Right lobe of liver (tissue), 6 donors: ENCODE measurements around the gene FSTL4. TPM values are rescaled to one million over a fixed set of nuclear protein-coding genes. Genes with fewer than 3 reads are reported as not detected.

Experiments
- ATAC-seq, 4 donors: fragments of 200-7000 bp; cut with Tn5 transposase; one replicate each; pipeline ENCODE4 v1.9.1; 2020; ENCODE audit warnings: mild to moderate bottlenecking in 4 of 4, moderate library complexity in 4 of 4
- DNase-seq, 3 donors: peaks; one replicate each; pipeline ENCODE4 v3.0.0-alpha.2; 2020
- H3K27ac ChIP-seq, 3 donors: fragments of 200-600 bp; one replicate each; pipeline ENCODE4 v1.8.0; 2022
- H3K27me3 ChIP-seq, 2 donors: fragments of 200-600 bp; one replicate each; pipeline ENCODE4 v1.8.0; 2022
- H3K36me3 ChIP-seq, 4 donors: fragments of 200-600 bp; sonication (generic) in 1 of 4; one replicate each; pipeline versions ENCODE4 v1.5.1 to v1.8.0; 2017 to 2022; ENCODE audit warnings: control low read depth in 1 of 4
- H3K4me1 ChIP-seq, 4 donors: fragments of 200-600 bp; sonication (generic) in 1 of 4; one replicate each; pipeline versions ENCODE4 v1.5.1 to v1.8.0; 2017 to 2022; ENCODE audit warnings: control low read depth in 1 of 4
- H3K4me3 ChIP-seq, 3 donors: fragments of 200-600 bp; one replicate each; pipeline ENCODE4 v1.8.0; 2022
- H3K9me3 ChIP-seq, 4 donors: fragments of 200-600 bp; sonication (generic) in 1 of 4; one replicate each; pipeline versions ENCODE4 v1.5.1 to v1.8.0; 2017 to 2022; ENCODE audit warnings: control low read depth in 1 of 4
- POLR2A ChIP-seq: fragments of 450-650 bp; IDR thresholded peaks from one replicate; pipeline ENCODE4 v1.6.1; 2017; ENCODE audit warnings: antibody characterized with exemption, mild to moderate bottlenecking
- WGBS: methylation state at CpG from one replicate; pipeline ENCODE4 v1.1.6; 2018; ENCODE audit warnings: low coverage, low lambda C conversion rate; ENCODE audit not compliant: insufficient coverage; ENCODE audit errors: missing lambda C conversion rate; 5-methylcytosine and 5-hydroxymethylcytosine counted together
- intact Hi-C, 2 donors: fragments of 100-400 bp; cut with DNase I; formaldehyde crosslinking; loops; one replicate each; pipeline versions ENCODE4 v1.11.2 to v1.14.1; 2022
- total RNA-seq, 6 experiments: library from RNA; depleted of rRNA in 2 of 6; stranded (reverse); fragments of >200 nt in 2 of 6; fragmentation: NEBNext Ultra II Directional in 3 of 6; extraction: Animal tissue kit (Norgen Biotek cat#: 25700) in 3 of 6; gene quantifications; one replicate each; pipeline versions ENCODE4 v1.1.0 to v1.2.4, GENCODE V29; 2016 to 2023
- TF ChIP-seq, protein P1 (sequence below), 4 donors: fragments of 200-600 bp in 3 of 4; fragments of 450-650 bp in 1 of 4; IDR thresholded peaks; one replicate each; pipeline versions ENCODE4 v1.5.1 to v1.8.0; 2016 to 2022; ENCODE audit warnings: antibody characterized with exemption in 4 of 4, mild to moderate bottlenecking in 2 of 4
- donor health status: DM: no; HTN: yes; CAD: no.
- donor health status: DM: no; HTN: no; CAD: no.
- donor health status: DM: no; HTN: no; CAD: no.
- donor health status: DM: no; HTN: yes; CAD: no.
- donor health status: DM: no; HTN: yes; CAD: no.

Gene FSTL4
- total RNA-seq, 6 experiments from 2014 or later: 0.62 to 1.3 (median 0.80) TPM; not detected in 3

DNA sequence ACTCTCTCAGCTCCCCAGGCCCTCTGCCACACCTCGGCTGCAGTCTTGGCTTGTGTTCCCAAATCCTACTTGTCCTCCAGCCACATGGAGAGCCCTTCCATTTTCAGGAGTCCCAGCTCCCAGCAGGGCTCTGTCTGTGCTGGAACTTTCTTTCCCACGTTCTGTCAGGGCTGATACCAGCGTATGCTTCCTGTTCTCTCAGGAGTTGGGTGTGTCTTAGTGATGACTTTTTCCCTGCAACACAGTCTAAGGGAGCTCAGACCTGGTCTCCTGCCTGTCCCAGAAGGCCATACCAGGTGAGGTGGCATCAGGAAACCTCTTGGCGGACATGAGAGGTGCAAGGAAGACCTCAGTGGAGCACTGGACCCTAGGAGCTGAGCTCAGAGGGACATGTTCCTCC lies 334.0 kb downstream of the FSTL4 start:
- Histone ChIP-seq H3K9me3 (no peaks in the 10 kb centered on the region), H3K4me3 (no peak overlapping the region), H3K4me1 (no peaks in the 10 kb centered on the region), H3K36me3 (no peaks in the 10 kb centered on the region), H3K27me3 (no peaks in the 10 kb centered on the region), H3K27ac (no peak overlapping the region)
- no peak for TF ChIP-seq POLR2A
- TF ChIP-seq, protein P1, sequence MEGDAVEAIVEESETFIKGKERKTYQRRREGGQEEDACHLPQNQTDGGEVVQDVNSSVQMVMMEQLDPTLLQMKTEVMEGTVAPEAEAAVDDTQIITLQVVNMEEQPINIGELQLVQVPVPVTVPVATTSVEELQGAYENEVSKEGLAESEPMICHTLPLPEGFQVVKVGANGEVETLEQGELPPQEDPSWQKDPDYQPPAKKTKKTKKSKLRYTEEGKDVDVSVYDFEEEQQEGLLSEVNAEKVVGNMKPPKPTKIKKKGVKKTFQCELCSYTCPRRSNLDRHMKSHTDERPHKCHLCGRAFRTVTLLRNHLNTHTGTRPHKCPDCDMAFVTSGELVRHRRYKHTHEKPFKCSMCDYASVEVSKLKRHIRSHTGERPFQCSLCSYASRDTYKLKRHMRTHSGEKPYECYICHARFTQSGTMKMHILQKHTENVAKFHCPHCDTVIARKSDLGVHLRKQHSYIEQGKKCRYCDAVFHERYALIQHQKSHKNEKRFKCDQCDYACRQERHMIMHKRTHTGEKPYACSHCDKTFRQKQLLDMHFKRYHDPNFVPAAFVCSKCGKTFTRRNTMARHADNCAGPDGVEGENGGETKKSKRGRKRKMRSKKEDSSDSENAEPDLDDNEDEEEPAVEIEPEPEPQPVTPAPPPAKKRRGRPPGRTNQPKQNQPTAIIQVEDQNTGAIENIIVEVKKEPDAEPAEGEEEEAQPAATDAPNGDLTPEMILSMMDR (IDR thresholded peaks at IDR 0.05): no peak
- 82% methylated on average over 2 of the region's 4 CpGs for WGBS
- intact Hi-C loops: no loop called here
- no peak for DNase-seq
- no peak for ATAC-seq

DNA sequence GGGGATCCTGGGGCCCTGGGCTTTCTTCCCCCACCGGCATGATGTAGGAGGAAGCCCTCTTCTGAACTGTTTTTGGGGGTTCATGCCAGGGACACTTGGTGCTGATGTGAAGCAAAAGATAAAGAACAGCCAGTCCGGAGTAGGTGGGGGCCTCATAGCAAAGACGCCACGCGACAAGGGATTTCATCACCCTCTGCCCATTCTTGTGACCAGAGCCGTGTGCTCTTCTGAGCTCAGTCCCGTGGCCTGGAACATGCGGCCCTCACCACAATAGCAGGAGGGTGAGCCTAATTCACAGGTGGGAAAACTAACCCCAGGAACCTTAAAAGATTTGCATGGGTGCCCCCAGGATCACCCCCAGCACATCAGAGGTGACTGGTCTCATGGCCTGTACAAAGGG lies 334.6 kb downstream of the FSTL4 start:
- TF ChIP-seq, protein P1 (IDR thresholded peaks at IDR 0.05): no peak
- TF ChIP-seq POLR2A: no peak
- WGBS: 40% methylated on average over 1 of the region's 8 CpGs
- Histone ChIP-seq H3K9me3 (no peaks in the 10 kb centered on the region), H3K4me1 (no peaks in the 10 kb centered on the region), H3K36me3 (no peaks in the 10 kb centered on the region), H3K27me3 (no peaks in the 10 kb centered on the region), H3K27ac (no peak overlapping the region), H3K4me3 (no peak overlapping the region)
- intact Hi-C loops: no loop called here
- DNase-seq: no peak
- no peak for ATAC-seq

DNA sequence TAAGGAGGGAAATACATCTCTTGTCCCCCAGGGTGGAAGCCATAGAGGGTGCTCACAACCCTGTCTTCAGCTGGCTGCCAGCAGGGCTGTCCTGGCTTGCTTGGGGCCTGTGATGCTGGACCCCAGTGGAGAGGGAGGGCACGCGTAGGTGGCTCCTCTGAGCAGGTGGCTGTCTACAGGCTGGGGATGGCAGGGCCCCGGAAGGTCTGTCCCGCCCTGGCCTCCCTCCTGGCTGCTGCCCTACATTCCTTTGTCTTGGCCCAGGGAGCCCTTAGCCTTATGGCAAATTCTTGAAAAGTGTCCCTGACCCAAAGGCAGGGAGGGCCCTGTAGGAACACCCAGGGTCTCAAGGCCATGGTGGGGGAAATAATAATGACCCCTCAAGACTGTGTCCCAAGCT lies 336.2 kb downstream of the FSTL4 start:
- TF ChIP-seq POLR2A: no peak
- TF ChIP-seq, protein P1 (IDR thresholded peaks at IDR 0.05): no peak
- Histone ChIP-seq H3K4me1 (no peaks in the 10 kb centered on the region), H3K36me3 (no peaks in the 10 kb centered on the region), H3K4me3 (no peak overlapping the region), H3K27me3 (no peaks in the 10 kb centered on the region), H3K9me3 (no peaks in the 10 kb centered on the region), H3K27ac (no peak overlapping the region)
- no peak for ATAC-seq
- intact Hi-C loops: no loop called here
- no peak for DNase-seq
- whole genome bisulfite sequencing: no CpG with 5 or more reads among the region's 4 CpGs

DNA sequence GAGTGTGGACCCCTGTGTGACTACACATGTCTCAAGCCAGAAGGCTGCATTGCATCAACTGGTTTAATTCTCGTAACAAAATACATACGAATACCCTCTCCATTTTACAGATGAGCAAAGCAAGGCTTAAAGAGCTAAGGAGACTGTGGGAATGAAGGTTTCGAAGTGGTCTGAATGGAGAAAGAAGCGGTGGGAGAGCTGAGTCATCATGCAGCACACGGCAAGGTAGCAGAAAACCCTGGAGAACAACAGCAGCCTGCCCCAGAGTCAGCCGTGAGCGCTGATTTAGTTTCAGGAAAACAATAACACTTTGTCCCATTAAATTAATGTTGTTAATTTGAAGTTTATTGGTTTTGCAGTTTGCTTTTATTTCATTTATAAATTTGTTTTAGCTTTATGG lies 336.7 kb downstream of the FSTL4 start:
- ATAC-seq (no peak), DNase-seq (no peak)
- Histone ChIP-seq H3K4me3 (no peak overlapping the region), H3K27ac (no peak overlapping the region), H3K4me1 (no peaks in the 10 kb centered on the region), H3K9me3 (no peaks in the 10 kb centered on the region), H3K27me3 (no peaks in the 10 kb centered on the region), H3K36me3 (no peaks in the 10 kb centered on the region)
- TF ChIP-seq, protein P1 (IDR thresholded peaks at IDR 0.05): no peak
- TF ChIP-seq POLR2A: no peak
- intact Hi-C loops: no loop called here
- 90% methylated on average over 7 of the region's 7 CpGs for WGBS

- no peak overlapping the region for H3K27ac ChIP-seq
- H3K4me1 ChIP-seq: no peaks in the 10 kb centered on the region
- H3K9me3 ChIP-seq: no peaks in the 10 kb centered on the region
- H3K36me3 ChIP-seq: no peaks in the 10 kb centered on the region
- 92% methylated on average over 4 of the region's 5 CpGs for WGBS
- H3K27me3 ChIP-seq: no peaks in the 10 kb centered on the region
- DNase-seq: no peak
- ATAC-seq: no peak
- TF ChIP-seq, protein P1 (IDR thresholded peaks at IDR 0.05): no peak
- no peak for TF ChIP-seq POLR2A
- H3K4me3 ChIP-seq: no peak overlapping the region
- intact Hi-C loops: no loop called here
Measured at GRCh38 chr5:133274597-133274935, 337.8 kb downstream of the FSTL4 start.
